Measurements from ENCODE around the gene SCFD1.

DNA sequence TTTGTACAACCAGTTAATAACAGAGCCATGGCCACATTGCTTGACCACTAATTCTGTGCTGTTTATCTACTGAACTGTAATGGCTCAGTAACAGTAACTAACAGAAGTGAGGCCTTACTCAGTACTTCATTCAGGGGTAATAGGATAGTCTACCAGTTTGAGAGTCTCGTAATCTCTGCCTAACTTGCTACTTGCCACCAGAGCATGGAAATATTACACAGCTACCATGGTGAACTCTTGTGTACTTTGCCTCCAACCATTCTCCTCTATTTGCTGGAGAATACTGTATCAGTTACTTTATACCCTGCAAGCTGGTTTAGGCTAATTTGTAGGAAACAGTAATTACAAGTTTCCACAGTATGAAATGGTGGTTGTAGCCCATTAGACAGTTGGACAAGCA is 10.6 kb downstream of the SCFD1 start:
- TF ChIP-seq CTCF (IDR thresholded peaks at IDR 0.05) (no peak), POLR2A (IDR thresholded peaks at IDR 0.05) (no peak)

All from right lobe of liver (tissue), 4 donors.